Neural crest cell (in vitro differentiated cells): ENCODE results near the gene CTXN2. TPM values are rescaled to one million over a fixed set of nuclear protein-coding genes. Genes with fewer than 3 reads are reported as not detected.

Experiments used
- DNase-seq: peaks from one replicate; pipeline ENCODE4 v3.0.0; 2021; ENCODE audit warnings: low read depth, mixed read lengths, low spot score
- H3K27ac Mint-ChIP-seq: one replicate; pipeline ENCODE4 v1.8.0; 2021; ENCODE audit warnings: mild to moderate bottlenecking, mixed read lengths; ENCODE audit not compliant: unreplicated experiment
- H3K27me3 Mint-ChIP-seq: 2 replicates; pipeline ENCODE4 v1.8.0; 2021; ENCODE audit warnings: low read depth, mild to moderate bottlenecking, mixed read lengths
- H3K36me3 Mint-ChIP-seq: 2 replicates; pipeline ENCODE4 v1.8.0; 2021; ENCODE audit warnings: low read depth, mild to moderate bottlenecking, mixed read lengths
- H3K4me1 Mint-ChIP-seq: 2 replicates; pipeline ENCODE4 v1.8.0; 2021; ENCODE audit warnings: mixed read lengths
- H3K4me3 Mint-ChIP-seq: one replicate; pipeline ENCODE4 v1.8.0; 2021; ENCODE audit warnings: mild to moderate bottlenecking, mixed read lengths
- H3K9me3 Mint-ChIP-seq: 2 replicates; pipeline ENCODE4 v1.8.0; 2021; ENCODE audit warnings: mixed read lengths
- total RNA-seq: library from RNA; stranded (reverse); gene quantifications from 2 replicates; pipeline ENCODE4 v1.2.1, GENCODE V29; 2021
- TF ChIP-seq, protein P1 (sequence below): fragments of 200-600 bp; sonication (generic); conservative IDR thresholded peaks from 2 replicates; pipeline ENCODE4 v1.5.0; 2021; ENCODE audit warnings: antibody characterized with exemption, mild to moderate bottlenecking

The CTXN2 gene
- total RNA-seq, 1 donor from 2014 or later: 0.26 TPM

DNA sequence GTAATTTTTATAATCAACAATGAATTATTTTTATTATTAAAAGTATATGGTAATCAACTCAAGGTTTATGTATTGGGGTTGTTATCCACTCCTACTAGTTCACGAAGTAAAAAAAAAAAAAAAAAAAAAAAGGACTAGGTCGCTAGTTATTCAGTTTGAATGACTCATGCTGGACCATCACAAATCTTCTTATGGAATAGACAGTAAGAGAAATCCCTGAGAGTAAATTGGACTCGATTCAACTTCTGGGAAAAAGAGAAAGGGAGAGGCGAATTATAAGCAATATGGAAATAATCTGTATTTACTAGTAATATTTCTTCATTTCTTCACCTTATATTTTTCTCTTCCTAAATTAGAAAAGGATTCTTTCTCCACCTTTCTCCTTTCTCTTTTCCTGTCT lies 15.4 kb upstream of the CTXN2 start:
- H3K36me3 Mint-ChIP-seq: peaks cover 37% of the 10 kb centered on the region
- peak overlapping the region; percentile 95 for H3K4me3 Mint-ChIP-seq
- peaks cover 29% of the 10 kb centered on the region for H3K4me1 Mint-ChIP-seq
- H3K9me3 Mint-ChIP-seq: peaks cover 17% of the 10 kb centered on the region
- TF ChIP-seq, protein P1, sequence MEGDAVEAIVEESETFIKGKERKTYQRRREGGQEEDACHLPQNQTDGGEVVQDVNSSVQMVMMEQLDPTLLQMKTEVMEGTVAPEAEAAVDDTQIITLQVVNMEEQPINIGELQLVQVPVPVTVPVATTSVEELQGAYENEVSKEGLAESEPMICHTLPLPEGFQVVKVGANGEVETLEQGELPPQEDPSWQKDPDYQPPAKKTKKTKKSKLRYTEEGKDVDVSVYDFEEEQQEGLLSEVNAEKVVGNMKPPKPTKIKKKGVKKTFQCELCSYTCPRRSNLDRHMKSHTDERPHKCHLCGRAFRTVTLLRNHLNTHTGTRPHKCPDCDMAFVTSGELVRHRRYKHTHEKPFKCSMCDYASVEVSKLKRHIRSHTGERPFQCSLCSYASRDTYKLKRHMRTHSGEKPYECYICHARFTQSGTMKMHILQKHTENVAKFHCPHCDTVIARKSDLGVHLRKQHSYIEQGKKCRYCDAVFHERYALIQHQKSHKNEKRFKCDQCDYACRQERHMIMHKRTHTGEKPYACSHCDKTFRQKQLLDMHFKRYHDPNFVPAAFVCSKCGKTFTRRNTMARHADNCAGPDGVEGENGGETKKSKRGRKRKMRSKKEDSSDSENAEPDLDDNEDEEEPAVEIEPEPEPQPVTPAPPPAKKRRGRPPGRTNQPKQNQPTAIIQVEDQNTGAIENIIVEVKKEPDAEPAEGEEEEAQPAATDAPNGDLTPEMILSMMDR: no peak
- peaks cover under 1% of the 10 kb centered on the region for H3K27me3 Mint-ChIP-seq
- DNase-seq: no peak
- no peak overlapping the region for H3K27ac Mint-ChIP-seq

DNA sequence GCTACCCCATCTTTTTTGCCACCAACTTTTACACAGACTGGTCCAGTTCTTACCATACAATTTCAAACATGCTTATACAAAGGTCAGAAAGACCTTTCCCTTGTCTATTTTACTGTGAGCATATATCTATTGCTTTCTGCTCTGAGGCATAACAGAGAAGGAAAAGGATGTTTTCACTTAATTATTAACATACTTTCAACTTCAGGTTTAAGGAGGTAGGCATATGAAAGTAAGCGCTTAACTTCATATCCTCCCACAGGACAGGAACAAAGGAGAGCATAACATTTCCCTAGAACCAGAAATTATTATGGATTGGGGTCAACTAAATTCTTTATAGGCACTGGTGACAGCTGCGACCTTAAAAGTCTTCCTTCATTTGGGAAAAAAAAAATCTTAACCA lies 14.5 kb upstream of the CTXN2 start:
- Mint-ChIP-seq H3K36me3 (peaks cover 35% of the 10 kb centered on the region), H3K27me3 (peaks cover 2% of the 10 kb centered on the region), H3K27ac (peak overlapping the region; percentile 99), H3K9me3 (peaks cover 17% of the 10 kb centered on the region), H3K4me1 (peaks cover 21% of the 10 kb centered on the region), H3K4me3 (peak overlapping the region; percentile 95)
- no peak for DNase-seq
- TF ChIP-seq, protein P1: no peak

DNA sequence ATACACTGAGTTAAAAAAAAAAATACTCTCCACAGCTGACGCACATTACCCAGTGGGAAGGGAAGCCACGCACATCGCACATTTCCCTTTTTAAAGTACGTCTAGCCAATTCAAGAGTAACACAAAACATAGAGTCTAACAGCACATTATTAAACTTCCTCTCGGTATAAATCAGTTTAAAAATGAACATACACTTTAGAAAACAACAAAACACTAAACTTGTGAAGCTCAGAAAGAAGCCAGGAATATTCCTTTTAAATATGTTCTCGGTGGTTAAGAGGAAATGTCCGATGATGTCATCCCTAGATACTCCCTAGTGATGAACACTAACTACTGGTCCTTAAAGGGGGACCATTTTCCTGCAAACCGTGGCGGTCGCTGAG lies 14.1 kb upstream of the CTXN2 start:
- no peak for DNase-seq

DNA sequence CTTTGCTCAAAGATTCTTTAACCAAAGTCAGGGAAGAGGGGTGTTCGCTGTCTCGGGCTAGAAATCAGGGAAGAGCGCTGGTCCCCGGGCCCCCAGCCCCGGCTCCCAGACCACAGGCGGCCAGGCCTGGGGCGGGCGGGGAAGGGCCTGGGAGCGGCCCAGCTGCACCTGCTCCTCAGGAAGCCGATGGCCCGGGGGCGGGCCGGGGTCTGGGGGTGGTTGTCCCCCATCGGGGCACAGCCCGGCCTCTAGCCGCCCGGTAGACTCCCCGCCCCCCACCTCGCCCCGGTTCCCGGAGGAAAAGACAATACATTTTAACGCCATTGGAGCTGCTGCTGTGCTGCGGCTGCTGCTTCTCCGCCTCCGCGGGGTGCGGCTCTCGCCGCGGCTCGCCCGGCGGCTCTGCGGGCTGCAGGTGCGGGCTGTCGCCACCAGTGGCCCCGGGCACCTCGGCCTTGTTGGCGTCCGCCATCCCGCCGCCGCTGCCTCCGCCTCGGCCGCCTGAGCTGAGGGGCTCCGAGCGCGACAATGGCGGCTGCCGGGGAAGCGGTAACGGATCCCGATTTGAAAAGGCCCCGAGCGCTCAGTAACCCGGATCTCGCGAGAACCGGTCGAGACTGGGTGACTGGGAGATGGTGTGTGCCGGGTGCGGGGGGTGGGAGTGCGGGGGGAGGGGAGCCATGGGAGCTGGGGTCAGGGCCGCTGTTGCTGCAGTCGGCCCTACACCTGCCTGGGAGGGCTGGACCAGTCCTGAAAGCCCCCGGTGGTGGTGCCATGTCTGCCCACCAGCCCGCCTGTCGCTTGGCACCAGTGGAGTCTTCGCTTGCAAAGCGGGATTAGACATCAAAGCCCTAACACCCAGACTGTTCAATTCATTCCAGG lies 13.5 kb upstream of the CTXN2 start, which contains the start of gene MYEF2:
Gene MYEF2, minus strand, starts transcription at position 530 of the 882 bp plus-strand sequence. Its CDS starts 58 bp downstream, at position 472.
- peak within 1 kb of the TSS; percentile 95 for H3K4me3 Mint-ChIP-seq
- TF ChIP-seq, protein P1: peak; percentile 23
- H3K9me3 Mint-ChIP-seq: peaks cover 13% of the 10 kb centered on the region
- DNase-seq: peak; percentile 79
- peak within 1 kb of the TSS; percentile 99 for H3K27ac Mint-ChIP-seq
- peaks cover 26% of the 10 kb centered on the region for H3K36me3 Mint-ChIP-seq
- peaks cover 20% of the 10 kb centered on the region for H3K4me1 Mint-ChIP-seq
- peaks cover 2% of the 10 kb centered on the region for H3K27me3 Mint-ChIP-seq

More for the DNA sequence above, 14.1 kb upstream of the CTXN2 start:
- Mint-ChIP-seq H3K9me3 (peaks cover 17% of the 10 kb centered on the region), H3K4me1 (peaks cover 20% of the 10 kb centered on the region), H3K36me3 (peaks cover 31% of the 10 kb centered on the region), H3K27ac (peak overlapping the region; percentile 99), H3K4me3 (peak overlapping the region; percentile 95), H3K27me3 (peaks cover 2% of the 10 kb centered on the region)
- TF ChIP-seq, protein P1: no peak

DNA sequence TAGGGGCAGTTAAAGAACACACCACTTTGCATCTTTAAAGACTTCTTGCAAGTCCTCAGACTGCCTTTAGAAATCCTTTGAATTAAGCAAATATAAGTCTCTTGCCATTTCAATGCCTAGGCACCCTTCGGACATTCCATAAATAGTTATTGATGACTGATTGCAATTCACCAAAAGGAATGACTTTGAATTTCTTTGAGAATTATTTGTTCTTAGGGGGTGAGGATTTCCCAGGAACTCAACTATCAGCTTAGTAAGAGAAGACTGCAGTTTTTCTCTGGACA lies 12.9 kb upstream of the CTXN2 start:
- H3K27ac Mint-ChIP-seq: no peak overlapping the region
- TF ChIP-seq, protein P1: no peak
- H3K27me3 Mint-ChIP-seq: peaks cover 2% of the 10 kb centered on the region
- peaks cover 20% of the 10 kb centered on the region for H3K4me1 Mint-ChIP-seq
- H3K4me3 Mint-ChIP-seq: peak overlapping the region; percentile 82
- peaks cover 20% of the 10 kb centered on the region for H3K36me3 Mint-ChIP-seq
- DNase-seq: no peak
- peaks cover 7% of the 10 kb centered on the region for H3K9me3 Mint-ChIP-seq
